ENCODE measurements around the gene ATAD1.

GRCh38 chr10:87790185-87790584 is 27.8 kb downstream of the ATAD1 start:
- TF ChIP-seq ZNF766 (CRISPR knock-in tag; conservative IDR thresholded peaks at IDR 0.05) (no peak), CREM (IDR thresholded peaks at IDR 0.05; ENCODE audit: low read depth) (no peak), EGR1 (conservative IDR thresholded peaks at IDR 0.05) (no peak), ZNF551 (CRISPR knock-in tag; IDR thresholded peaks at IDR 0.05) (no peak), FIP1L1 (IDR thresholded peaks at IDR 0.05; ENCODE audit: low read depth, low read length, poor library complexity, severe bottlenecking) (no peak), POLR3A (IDR thresholded peaks at IDR 0.05; ENCODE audit: borderline replicate concordance, extremely low read depth, insufficient read depth, insufficient read length) (no peak), PHB2 (IDR thresholded peaks at IDR 0.05; ENCODE audit: low read depth) (no peak), TCF7L2 (IDR thresholded peaks at IDR 0.05; ENCODE audit: low read depth, low read length) (no peak), HINFP (tag; conservative IDR thresholded peaks at IDR 0.05; ENCODE audit: low read depth) (no peak)
